Uterus (tissue), 2 donors: ENCODE measurements around the gene HOMER2.

Experiments
- POLR2A ChIP-seq, 2 donors: fragments of 450-650 bp; IDR thresholded peaks; one replicate each; pipeline ENCODE4 v1.6.1; 2016; ENCODE audit warnings: antibody characterized with exemption in 2 of 2, mild to moderate bottlenecking in 1 of 2, moderate library complexity in 1 of 2
- TF ChIP-seq, protein P1 (sequence below), 4 experiments: fragments of 200-600 bp in 2 of 4; fragments of 450-650 bp in 2 of 4; sonication (generic) in 2 of 4; IDR thresholded peaks; one replicate each; pipeline ENCODE4 v1.5.1; 2016 to 2019; ENCODE audit warnings: antibody characterized with exemption in 4 of 4, mild to moderate bottlenecking in 2 of 4, moderate library complexity in 1 of 4

DNA sequence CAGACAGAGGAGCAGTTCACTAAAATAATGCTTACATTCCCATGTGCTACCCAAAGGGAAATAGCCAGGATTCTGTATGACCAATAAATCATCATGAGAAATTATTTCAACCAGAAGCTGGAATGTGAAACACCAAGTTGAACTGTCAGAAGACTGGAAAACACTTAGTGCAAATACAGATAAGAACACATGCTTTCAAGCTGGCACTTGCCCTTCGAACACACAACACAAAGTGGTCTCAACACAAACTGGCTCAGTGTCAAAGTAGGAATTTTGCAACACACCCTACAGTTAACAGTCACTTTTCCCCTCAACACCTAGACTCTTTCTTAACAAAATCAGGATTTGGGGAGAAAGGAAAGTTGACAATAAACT lies 148.0 kb downstream of the HOMER2 start:
- no peak for TF ChIP-seq POLR2A (IDR thresholded peaks at IDR 0.05)
- TF ChIP-seq, protein P1, sequence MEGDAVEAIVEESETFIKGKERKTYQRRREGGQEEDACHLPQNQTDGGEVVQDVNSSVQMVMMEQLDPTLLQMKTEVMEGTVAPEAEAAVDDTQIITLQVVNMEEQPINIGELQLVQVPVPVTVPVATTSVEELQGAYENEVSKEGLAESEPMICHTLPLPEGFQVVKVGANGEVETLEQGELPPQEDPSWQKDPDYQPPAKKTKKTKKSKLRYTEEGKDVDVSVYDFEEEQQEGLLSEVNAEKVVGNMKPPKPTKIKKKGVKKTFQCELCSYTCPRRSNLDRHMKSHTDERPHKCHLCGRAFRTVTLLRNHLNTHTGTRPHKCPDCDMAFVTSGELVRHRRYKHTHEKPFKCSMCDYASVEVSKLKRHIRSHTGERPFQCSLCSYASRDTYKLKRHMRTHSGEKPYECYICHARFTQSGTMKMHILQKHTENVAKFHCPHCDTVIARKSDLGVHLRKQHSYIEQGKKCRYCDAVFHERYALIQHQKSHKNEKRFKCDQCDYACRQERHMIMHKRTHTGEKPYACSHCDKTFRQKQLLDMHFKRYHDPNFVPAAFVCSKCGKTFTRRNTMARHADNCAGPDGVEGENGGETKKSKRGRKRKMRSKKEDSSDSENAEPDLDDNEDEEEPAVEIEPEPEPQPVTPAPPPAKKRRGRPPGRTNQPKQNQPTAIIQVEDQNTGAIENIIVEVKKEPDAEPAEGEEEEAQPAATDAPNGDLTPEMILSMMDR (IDR thresholded peaks at IDR 0.05) = no peak
